Peyer's patch (tissue), 4 donors: Measurements from ENCODE around the gene WBP2. TPM values are rescaled to one million over a fixed set of nuclear protein-coding genes. Genes with fewer than 3 reads are reported as not detected.

Source experiments
- DNase-seq, 3 donors: peaks; one replicate each; pipeline ENCODE4 v3.0.0-alpha.2; 2017 to 2019
- H3K27ac ChIP-seq, 4 donors: fragments of 200-600 bp; sonication (generic); one replicate each; pipeline ENCODE4 v1.5.1; 2016 to 2019
- H3K27me3 ChIP-seq, 2 donors: fragments of 200-600 bp; sonication (generic); one replicate each; pipeline ENCODE4 v1.5.1; 2019
- H3K36me3 ChIP-seq, 3 donors: fragments of 200-600 bp; sonication (generic); one replicate each; pipeline ENCODE4 v1.5.1; 2016 to 2019
- H3K4me1 ChIP-seq, 4 donors: fragments of 200-600 bp; sonication (generic); one replicate each; pipeline ENCODE4 v1.5.1; 2016 to 2019
- H3K4me3 ChIP-seq, 4 donors: fragments of 200-600 bp; sonication (generic); 1 replicate in 3 of 4; 2 replicates in 1 of 4; pipeline ENCODE4 v1.5.1; 2016 to 2019; ENCODE audit warnings: mild to moderate bottlenecking in 1 of 4
- H3K9me3 ChIP-seq, 4 donors: fragments of 200-600 bp; sonication (generic); one replicate each; pipeline ENCODE4 v1.5.1; 2016 to 2019; ENCODE audit warnings: mild to moderate bottlenecking in 1 of 4
- POLR2A ChIP-seq, 2 donors: fragments of 450-650 bp; IDR thresholded peaks; one replicate each; pipeline ENCODE4 v1.5.1; 2017; ENCODE audit warnings: antibody characterized with exemption in 2 of 2, mild to moderate bottlenecking in 2 of 2, moderate library complexity in 2 of 2
- total RNA-seq, 4 donors: library from RNA; depleted of rRNA; stranded (reverse); fragments of >200 nt; gene quantifications; one replicate each; pipeline ENCODE4 v1.1.0, GENCODE V29; 2016
- TF ChIP-seq, protein P1 (sequence below), 6 experiments: fragments of 450-650 bp in 4 of 6; fragments of 200-600 bp in 2 of 6; sonication (generic) in 1 of 6; IDR thresholded peaks; one replicate each; pipeline ENCODE4 v1.5.1; 2017 to 2019; ENCODE audit warnings: antibody characterized with exemption in 6 of 6, mild to moderate bottlenecking in 3 of 6, moderate library complexity in 1 of 6

Gene WBP2
- total RNA-seq, 4 donors from 2014 or later = 45.4 to 61.4 (median 53.7) TPM

DNA sequence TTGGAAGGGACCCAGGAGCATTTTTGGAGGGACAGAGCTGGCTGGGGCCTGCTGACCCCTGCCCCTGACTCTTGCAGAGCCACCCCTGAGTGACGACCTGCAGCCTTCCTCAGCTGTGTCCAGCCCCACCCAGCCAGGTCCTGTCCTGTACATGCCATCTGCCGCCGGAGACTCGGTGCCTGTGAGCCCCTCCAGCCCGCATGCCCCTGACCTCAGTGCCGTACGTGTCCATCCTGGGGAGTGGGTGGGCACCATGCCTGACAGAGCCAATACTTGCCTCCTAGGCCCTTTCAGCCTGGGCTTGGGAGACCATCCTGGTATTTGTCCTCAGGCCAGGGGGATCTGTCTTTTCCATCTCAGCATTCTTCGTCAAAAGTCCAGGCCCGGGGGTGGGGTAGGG, 38.4 kb downstream of the WBP2 start:
- DNase-seq = no peak
- Histone ChIP-seq H3K4me1 (no peaks in the 10 kb centered on the region), H3K4me3 (no peak overlapping the region), H3K27ac (no peak overlapping the region), H3K36me3 (peaks cover 0 to 91% (median 0%) of the 10 kb centered on the region in 3 donors), H3K9me3 (no peaks in the 10 kb centered on the region), H3K27me3 (no peaks in the 10 kb centered on the region)
- TF ChIP-seq, protein P1, sequence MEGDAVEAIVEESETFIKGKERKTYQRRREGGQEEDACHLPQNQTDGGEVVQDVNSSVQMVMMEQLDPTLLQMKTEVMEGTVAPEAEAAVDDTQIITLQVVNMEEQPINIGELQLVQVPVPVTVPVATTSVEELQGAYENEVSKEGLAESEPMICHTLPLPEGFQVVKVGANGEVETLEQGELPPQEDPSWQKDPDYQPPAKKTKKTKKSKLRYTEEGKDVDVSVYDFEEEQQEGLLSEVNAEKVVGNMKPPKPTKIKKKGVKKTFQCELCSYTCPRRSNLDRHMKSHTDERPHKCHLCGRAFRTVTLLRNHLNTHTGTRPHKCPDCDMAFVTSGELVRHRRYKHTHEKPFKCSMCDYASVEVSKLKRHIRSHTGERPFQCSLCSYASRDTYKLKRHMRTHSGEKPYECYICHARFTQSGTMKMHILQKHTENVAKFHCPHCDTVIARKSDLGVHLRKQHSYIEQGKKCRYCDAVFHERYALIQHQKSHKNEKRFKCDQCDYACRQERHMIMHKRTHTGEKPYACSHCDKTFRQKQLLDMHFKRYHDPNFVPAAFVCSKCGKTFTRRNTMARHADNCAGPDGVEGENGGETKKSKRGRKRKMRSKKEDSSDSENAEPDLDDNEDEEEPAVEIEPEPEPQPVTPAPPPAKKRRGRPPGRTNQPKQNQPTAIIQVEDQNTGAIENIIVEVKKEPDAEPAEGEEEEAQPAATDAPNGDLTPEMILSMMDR (IDR thresholded peaks at IDR 0.05) = no peak
- TF ChIP-seq POLR2A (IDR thresholded peaks at IDR 0.05) = no peak

DNA sequence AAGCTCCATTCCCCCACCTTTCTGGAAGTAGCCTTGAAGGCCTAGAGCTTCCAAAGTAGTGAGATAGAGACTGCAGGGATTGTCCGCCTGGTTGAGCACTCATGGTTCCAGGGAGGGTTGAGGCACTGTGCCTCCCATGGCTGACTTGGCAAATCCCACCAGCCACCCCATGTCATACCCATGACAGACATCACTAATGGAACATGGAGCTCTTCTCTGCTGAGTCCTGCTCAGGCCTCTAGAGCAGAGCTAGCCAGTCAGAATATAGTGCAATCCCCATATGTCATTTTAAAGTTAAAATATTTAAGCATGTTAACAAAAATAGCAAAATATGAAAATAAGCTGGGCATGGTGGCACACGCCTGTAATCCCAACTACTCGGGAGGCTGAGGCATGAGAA, 39.7 kb downstream of the WBP2 start:
- no peaks in the 10 kb centered on the region for H3K27me3 ChIP-seq
- no peak for DNase-seq
- no peak overlapping the region for H3K4me3 ChIP-seq
- TF ChIP-seq POLR2A (IDR thresholded peaks at IDR 0.05) = no peak
- TF ChIP-seq, protein P1 (IDR thresholded peaks at IDR 0.05) = no peak
- no peaks in the 10 kb centered on the region for H3K4me1 ChIP-seq
- H3K9me3 ChIP-seq = no peaks in the 10 kb centered on the region
- peaks cover 0 to 93% (median 0%) of the 10 kb centered on the region in 3 donors for H3K36me3 ChIP-seq
- no peak overlapping the region for H3K27ac ChIP-seq

DNA sequence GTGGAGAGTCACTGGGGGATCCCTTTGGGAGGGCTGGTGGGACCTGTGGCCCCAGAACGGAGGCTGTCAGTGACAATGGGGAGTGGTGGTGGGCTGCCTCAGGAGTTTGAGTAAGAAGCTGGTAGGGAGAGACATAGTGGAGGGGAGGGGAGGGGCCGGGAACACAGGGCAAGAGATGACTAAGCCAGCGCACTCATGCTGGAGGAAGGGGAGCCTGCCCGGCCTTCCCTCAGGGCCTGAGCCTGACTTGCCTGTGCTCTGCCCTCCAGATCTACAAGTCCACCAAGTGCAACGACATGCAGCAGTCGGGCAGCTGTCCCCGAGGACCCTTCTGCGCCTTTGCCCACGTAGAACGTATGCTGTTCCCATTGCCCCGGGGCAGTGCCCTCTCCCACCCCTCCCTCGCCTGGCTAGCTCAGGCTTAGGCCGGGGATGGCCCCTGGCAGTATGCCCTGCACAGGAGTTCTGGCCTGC, 40.2 kb downstream of the WBP2 start:
- Histone ChIP-seq H3K27me3 (no peaks in the 10 kb centered on the region), H3K9me3 (no peaks in the 10 kb centered on the region), H3K4me3 (no peak overlapping the region), H3K27ac (no peak overlapping the region), H3K4me1 (no peaks in the 10 kb centered on the region), H3K36me3 (peaks cover 0 to 92% (median 0%) of the 10 kb centered on the region in 3 donors)
- DNase-seq = no peak
- TF ChIP-seq, protein P1 (IDR thresholded peaks at IDR 0.05) = no peak
- no peak for TF ChIP-seq POLR2A (IDR thresholded peaks at IDR 0.05)

GRCh38 chr17:75814021-75814395, 41.1 kb downstream of the WBP2 start:
- no peak for DNase-seq
- Histone ChIP-seq H3K36me3 (peaks cover 0 to 86% (median 0%) of the 10 kb centered on the region in 3 donors), H3K4me1 (no peaks in the 10 kb centered on the region), H3K4me3 (no peak overlapping the region), H3K27me3 (no peaks in the 10 kb centered on the region), H3K27ac (no peak overlapping the region), H3K9me3 (no peaks in the 10 kb centered on the region)
- TF ChIP-seq POLR2A (IDR thresholded peaks at IDR 0.05) = no peak
- TF ChIP-seq, protein P1 (IDR thresholded peaks at IDR 0.05) = no peak

DNA sequence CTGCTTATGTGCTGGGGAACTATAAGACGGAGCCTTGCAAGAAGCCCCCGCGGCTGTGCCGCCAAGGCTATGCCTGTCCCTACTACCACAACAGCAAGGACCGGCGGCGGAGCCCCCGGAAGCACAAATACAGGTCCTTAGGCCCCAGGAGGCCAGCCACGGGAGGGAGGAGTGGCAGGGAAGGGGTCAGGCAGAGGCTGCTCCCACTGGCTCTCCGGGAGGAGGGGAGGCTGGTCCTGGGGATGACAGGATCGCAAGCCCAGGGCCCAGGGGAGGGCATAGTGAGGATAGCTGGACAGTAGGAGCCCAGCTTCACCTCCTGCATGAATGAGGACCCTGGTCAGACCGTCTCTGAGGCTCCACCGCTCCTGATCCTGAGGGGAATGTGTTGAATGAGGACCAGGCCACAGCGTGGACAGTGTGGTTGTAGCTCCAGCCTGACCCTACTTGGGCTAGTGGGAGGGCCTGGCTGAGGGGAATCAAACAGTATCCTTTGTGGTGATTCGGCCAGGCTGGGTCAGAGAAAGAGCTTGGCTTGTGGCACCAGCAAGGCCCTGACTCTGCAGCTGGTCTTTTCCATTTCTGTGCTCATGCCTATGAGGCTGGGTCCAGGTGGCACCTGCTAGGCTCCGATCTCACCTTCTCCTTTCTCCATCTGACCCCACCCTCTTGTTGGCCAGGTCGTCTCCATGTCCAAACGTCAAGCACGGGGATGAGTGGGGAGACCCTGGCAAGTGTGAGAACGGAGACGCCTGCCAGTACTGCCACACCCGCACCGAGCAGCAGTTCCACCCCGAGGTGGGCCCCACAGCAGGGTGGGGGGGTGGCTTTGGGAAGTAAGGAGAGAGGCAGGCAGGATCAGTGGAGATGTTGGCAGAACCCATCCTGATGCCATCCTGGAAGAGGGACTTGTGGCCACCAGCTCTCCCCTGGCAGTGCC, 41.8 kb downstream of the WBP2 start:
- Histone ChIP-seq H3K36me3 (peaks cover 0 to 80% (median 0%) of the 10 kb centered on the region in 3 donors), H3K4me1 (no peaks in the 10 kb centered on the region), H3K9me3 (no peaks in the 10 kb centered on the region), H3K27ac (no peak overlapping the region), H3K4me3 (no peak overlapping the region), H3K27me3 (no peaks in the 10 kb centered on the region)
- TF ChIP-seq, protein P1 (IDR thresholded peaks at IDR 0.05) = no peak
- no peak for TF ChIP-seq POLR2A (IDR thresholded peaks at IDR 0.05)
- no peak for DNase-seq
